ENCODE data around the gene SVOPL.

SVOPL gene

DNA sequence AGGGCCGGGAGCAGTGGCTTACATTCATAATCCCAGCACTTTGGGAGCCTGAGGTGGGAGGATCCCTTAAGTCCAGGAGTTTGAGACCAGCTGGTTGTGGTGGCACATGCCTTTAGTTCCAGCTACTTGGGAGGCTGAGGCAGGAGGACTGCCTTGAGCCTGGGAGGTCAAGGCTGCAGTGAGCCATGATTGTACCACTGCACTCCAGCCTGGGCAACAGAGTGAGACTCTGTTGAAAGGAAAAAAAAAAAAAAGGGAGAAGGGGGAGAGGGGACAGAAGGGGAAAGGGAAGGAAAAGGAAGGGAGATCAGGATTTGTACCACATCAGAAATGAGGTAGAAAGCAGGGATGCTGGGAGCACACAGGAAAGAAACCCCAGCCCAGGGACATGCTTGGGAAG lies 38.7 kb upstream of the SVOPL start:
- H3K79me2 ChIP-seq (ENCODE audit: insufficient read depth, low read length): no peaks in the 10 kb centered on the region
- H3K27me3 ChIP-seq (ENCODE audit: insufficient read depth, low read length, poor library complexity): no peaks in the 10 kb centered on the region
- H3K4me3 ChIP-seq (ENCODE audit: low read depth in 1 of 2, low read length in 2 of 2): no peak overlapping the region
- no peak overlapping the region for H3K4me2 ChIP-seq (ENCODE audit: insufficient read depth, low read length)
- H2AFZ ChIP-seq (ENCODE audit: low read depth, low read length): no peak overlapping the region
- ATAC-seq (ENCODE audit: insufficient read depth, low read depth): no peak
- H3K27ac ChIP-seq (ENCODE audit: low read length): no peak overlapping the region
- no peak for DNase-seq
- H3K9me3 ChIP-seq (ENCODE audit: insufficient read depth, low read length, severe bottlenecking): peaks cover 4% of the 10 kb centered on the region
- TF ChIP-seq EZH2 (IDR thresholded peaks at IDR 0.05; ENCODE audit: borderline replicate concordance, low read depth, low read length, severe bottlenecking): no peak
- TF ChIP-seq, protein P1, sequence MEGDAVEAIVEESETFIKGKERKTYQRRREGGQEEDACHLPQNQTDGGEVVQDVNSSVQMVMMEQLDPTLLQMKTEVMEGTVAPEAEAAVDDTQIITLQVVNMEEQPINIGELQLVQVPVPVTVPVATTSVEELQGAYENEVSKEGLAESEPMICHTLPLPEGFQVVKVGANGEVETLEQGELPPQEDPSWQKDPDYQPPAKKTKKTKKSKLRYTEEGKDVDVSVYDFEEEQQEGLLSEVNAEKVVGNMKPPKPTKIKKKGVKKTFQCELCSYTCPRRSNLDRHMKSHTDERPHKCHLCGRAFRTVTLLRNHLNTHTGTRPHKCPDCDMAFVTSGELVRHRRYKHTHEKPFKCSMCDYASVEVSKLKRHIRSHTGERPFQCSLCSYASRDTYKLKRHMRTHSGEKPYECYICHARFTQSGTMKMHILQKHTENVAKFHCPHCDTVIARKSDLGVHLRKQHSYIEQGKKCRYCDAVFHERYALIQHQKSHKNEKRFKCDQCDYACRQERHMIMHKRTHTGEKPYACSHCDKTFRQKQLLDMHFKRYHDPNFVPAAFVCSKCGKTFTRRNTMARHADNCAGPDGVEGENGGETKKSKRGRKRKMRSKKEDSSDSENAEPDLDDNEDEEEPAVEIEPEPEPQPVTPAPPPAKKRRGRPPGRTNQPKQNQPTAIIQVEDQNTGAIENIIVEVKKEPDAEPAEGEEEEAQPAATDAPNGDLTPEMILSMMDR (IDR thresholded peaks at IDR 0.05; ENCODE audit: borderline replicate concordance, extremely low read depth, low read length, poor library complexity, severe bottlenecking): no peak
- no peak overlapping the region for H3K9ac ChIP-seq (ENCODE audit: low read depth, low read length)
- H3K4me1 ChIP-seq (ENCODE audit: insufficient read depth, low read length): no peaks in the 10 kb centered on the region
- no peaks in the 10 kb centered on the region for H4K20me1 ChIP-seq (ENCODE audit: insufficient read depth, low read length)
- H3K36me3 ChIP-seq (ENCODE audit: insufficient read depth, low read length): no peaks in the 10 kb centered on the region

DNA sequence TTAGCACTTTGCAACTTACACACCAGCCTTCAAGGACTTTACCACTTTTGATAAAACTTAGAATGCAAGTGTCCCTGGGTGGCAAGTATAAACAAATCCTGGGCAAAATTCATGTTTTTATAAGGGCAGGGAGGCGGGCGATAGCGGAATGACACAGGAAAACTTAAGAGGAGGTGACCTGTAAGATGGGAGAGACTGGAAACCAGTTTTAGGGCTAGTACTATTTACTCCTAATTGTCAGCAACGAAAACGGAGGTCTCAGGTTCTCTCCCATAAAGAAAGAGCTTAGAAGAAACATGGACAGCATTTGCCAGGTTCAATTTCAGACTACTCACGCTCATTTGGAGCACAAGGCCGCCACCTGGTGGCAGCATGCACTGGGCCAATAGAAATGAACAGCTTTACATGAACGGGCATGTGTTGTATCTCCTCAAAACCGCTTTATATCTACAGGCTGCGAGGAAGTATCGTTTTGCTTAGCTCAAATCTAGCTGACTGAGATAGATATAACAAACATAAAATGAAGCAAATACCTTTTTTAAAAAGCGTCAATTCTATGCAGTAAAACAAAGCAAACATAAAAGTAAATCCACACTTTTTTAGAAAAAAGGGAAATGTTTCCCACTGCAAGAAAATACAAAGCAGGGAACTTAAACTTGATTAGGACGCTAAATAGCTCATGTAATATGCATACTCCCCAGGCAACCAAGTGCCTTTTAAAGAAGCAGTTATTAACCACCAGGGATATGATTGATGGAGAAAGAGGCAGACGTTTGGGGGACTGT lies 37.6 kb upstream of the SVOPL start:
- no peak overlapping the region; the same call in 1 of the 2 replicates for H3K4me2 ChIP-seq (ENCODE audit: insufficient read depth, low read length)
- DNase-seq: peak; percentile 86

DNA sequence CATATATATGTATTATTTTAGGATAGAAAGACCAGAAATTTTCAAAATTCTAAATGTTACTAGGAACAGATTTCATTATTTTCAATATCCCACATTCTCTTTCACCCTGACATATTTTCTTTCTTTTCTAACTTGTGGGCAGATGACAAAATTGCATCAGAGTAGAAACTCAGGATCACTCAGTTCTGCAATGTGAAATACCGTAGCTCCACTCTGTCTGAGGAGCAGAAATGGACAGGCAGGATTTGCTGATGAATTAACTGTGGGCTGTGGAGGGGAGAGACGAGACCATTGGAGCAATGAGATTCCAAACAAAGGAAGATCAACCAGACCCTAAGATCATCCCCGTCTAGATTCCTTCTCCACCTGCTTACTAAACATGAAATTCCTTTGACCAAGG lies 37.0 kb upstream of the SVOPL start:
- Histone ChIP-seq H3K27me3 (ENCODE audit: insufficient read depth, low read length, poor library complexity) (no peaks in the 10 kb centered on the region), H3K4me1 (ENCODE audit: insufficient read depth, low read length) (no peaks in the 10 kb centered on the region), H3K9me3 (ENCODE audit: insufficient read depth, low read length, severe bottlenecking) (peaks cover 4% of the 10 kb centered on the region), H4K20me1 (ENCODE audit: insufficient read depth, low read length) (no peaks in the 10 kb centered on the region), H3K4me3 (ENCODE audit: low read depth in 1 of 2, low read length in 2 of 2) (no peak overlapping the region), H3K4me2 (ENCODE audit: insufficient read depth, low read length) (no peak overlapping the region), H2AFZ (ENCODE audit: low read depth, low read length) (no peak overlapping the region), H3K36me3 (ENCODE audit: insufficient read depth, low read length) (no peaks in the 10 kb centered on the region), H3K79me2 (ENCODE audit: insufficient read depth, low read length) (no peaks in the 10 kb centered on the region), H3K9ac (ENCODE audit: low read depth, low read length) (no peak overlapping the region), H3K27ac (ENCODE audit: low read length) (no peak overlapping the region)
- TF ChIP-seq EZH2 (IDR thresholded peaks at IDR 0.05; ENCODE audit: borderline replicate concordance, low read depth, low read length, severe bottlenecking): no peak
- TF ChIP-seq, protein P1 (IDR thresholded peaks at IDR 0.05; ENCODE audit: borderline replicate concordance, extremely low read depth, low read length, poor library complexity, severe bottlenecking): no peak
- DNase-seq (no peak), ATAC-seq (ENCODE audit: insufficient read depth, low read depth) (no peak)

More for the DNA sequence above, 37.6 kb upstream of the SVOPL start:
- Histone ChIP-seq H3K36me3 (ENCODE audit: insufficient read depth, low read length) (no peaks in the 10 kb centered on the region), H3K27ac (ENCODE audit: low read length) (no peak overlapping the region), H3K9me3 (ENCODE audit: insufficient read depth, low read length, severe bottlenecking) (peaks cover 4% of the 10 kb centered on the region), H3K27me3 (ENCODE audit: insufficient read depth, low read length, poor library complexity) (no peaks in the 10 kb centered on the region), H4K20me1 (ENCODE audit: insufficient read depth, low read length) (no peaks in the 10 kb centered on the region), H2AFZ (ENCODE audit: low read depth, low read length) (no peak overlapping the region), H3K9ac (ENCODE audit: low read depth, low read length) (no peak overlapping the region), H3K79me2 (ENCODE audit: insufficient read depth, low read length) (no peaks in the 10 kb centered on the region), H3K4me3 (ENCODE audit: low read depth in 1 of 2, low read length in 2 of 2) (no peak overlapping the region), H3K4me1 (ENCODE audit: insufficient read depth, low read length) (no peaks in the 10 kb centered on the region)
- TF ChIP-seq, protein P1 (IDR thresholded peaks at IDR 0.05; ENCODE audit: borderline replicate concordance, extremely low read depth, low read length, poor library complexity, severe bottlenecking): peak; percentile 98
- no peak for TF ChIP-seq EZH2 (IDR thresholded peaks at IDR 0.05; ENCODE audit: borderline replicate concordance, low read depth, low read length, severe bottlenecking)
- peak; percentile 99 for ATAC-seq (ENCODE audit: insufficient read depth, low read depth)
